Hematopoietic multipotent progenitor cell treated with erythropoietin and hydrocortisone succinate and interleukin-3 and kit ligand, for 4 days (in vitro differentiated cells): Measurements from ENCODE around the gene RRP1.
"Not testable (repeated sequence)": the region's sequence is repeated elsewhere in the genome, so short reads cannot be mapped to it uniquely, and the experiment has no call there.

Experiments used
- DNase-seq: peaks from one replicate; pipeline ENCODE4 v3.0.0-alpha.2; 2015

RRP1 gene

GRCh38 chr21:43819511-43820405 lies 30.4 kb downstream of the RRP1 start:
- DNase-seq: no peak

GRCh38 chr21:43820466-43820865 lies 31.1 kb downstream of the RRP1 start:
- DNase-seq: no peak

GRCh38 chr21:43822166-43822565 lies 32.8 kb downstream of the RRP1 start:
- not testable (repeated sequence) for DNase-seq

- DNase-seq: not testable (repeated sequence)
Observed at GRCh38 chr21:43822741-43823140, 33.4 kb downstream of the RRP1 start.

GRCh38 chr21:43824333-43825241 lies 35.2 kb downstream of the RRP1 start:
- DNase-seq: no peak

GRCh38 chr21:43825242-43825935 lies 36.0 kb downstream of the RRP1 start:
- DNase-seq: no peak

- DNase-seq: no peak
Observed at GRCh38 chr21:43825936-43826622, 36.7 kb downstream of the RRP1 start.

GRCh38 chr21:43826623-43826974 lies 37.2 kb downstream of the RRP1 start:
- DNase-seq: no peak

- DNase-seq: no peak
Observed at GRCh38 chr21:43827015-43827611, 37.7 kb downstream of the RRP1 start.

GRCh38 chr21:43829161-43829560 lies 39.8 kb downstream of the RRP1 start:
- no peak for DNase-seq

GRCh38 chr21:43829575-43830119 lies 40.3 kb downstream of the RRP1 start:
- peak; percentile 49 for DNase-seq

GRCh38 chr21:43832158-43832550 lies 42.8 kb downstream of the RRP1 start:
- no peak for DNase-seq

GRCh38 chr21:43832648-43833047 lies 43.3 kb downstream of the RRP1 start:
- no peak for DNase-seq

- DNase-seq: peak; percentile 86
Observed at GRCh38 chr21:43834146-43834905, 44.9 kb downstream of the RRP1 start.

- peak; percentile 51 for DNase-seq
Observed at GRCh38 chr21:43835050-43835449, 45.7 kb downstream of the RRP1 start.

GRCh38 chr21:43835861-43836260 lies 46.5 kb downstream of the RRP1 start:
- no peak for DNase-seq

- DNase-seq: no peak
Observed at GRCh38 chr21:43836616-43837015, 47.2 kb downstream of the RRP1 start.

- no peak for DNase-seq
Observed at GRCh38 chr21:43840259-43840658, 50.9 kb downstream of the RRP1 start.

GRCh38 chr21:43842742-43843141 lies 53.4 kb downstream of the RRP1 start:
- no peak for DNase-seq

GRCh38 chr21:43844906-43845305 lies 55.5 kb downstream of the RRP1 start:
- not testable (repeated sequence) for DNase-seq

- no peak for DNase-seq
Observed at GRCh38 chr21:43845386-43845785, 56.0 kb downstream of the RRP1 start.
